ENCODE results near the gene SLC45A3. TPM values are rescaled to one million over a fixed set of nuclear protein-coding genes. Genes with fewer than 3 reads are reported as not detected.

Gene SLC45A3
- total and polyA plus RNA-seq, 2 of the 4 experiments (the other 2 are of a cell fraction), result 1.4 to 2.5 TPM

DNA sequence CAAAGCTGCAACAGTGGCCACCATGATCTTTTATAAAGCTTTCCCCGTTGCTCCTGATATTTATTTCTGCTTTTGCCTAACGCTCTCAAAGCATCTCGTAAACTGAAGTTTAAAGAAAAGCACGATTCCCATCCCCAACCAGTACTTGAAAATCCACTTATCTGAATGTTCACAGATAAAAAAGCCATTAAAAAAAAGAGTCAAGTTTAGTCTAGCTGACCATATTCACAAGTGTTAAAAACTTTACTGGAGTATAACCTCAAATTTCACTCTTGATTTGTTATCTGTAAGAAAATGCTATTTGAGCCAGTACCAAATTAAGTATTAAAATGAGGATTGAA, 34.6 kb upstream of the SLC45A3 start:
- H3K36me3 ChIP-seq (ENCODE audit: control insufficient read depth, insufficient read depth, low read length), result peaks cover 19% of the 10 kb centered on the region
- in situ Hi-C loops (cut with MboI; ENCODE audit: low sequenced_read_pairs), result loop anchor here (5.0 kb wide), 1 partner anchor 123 kb away; no protein-coding TSS in a partner anchor
- POLR2A ChIA-PET (ENCODE audit: unreplicated experiment), result no interaction called here

More for the DNA sequence above, 34.6 kb upstream of the SLC45A3 start:
- no peak overlapping the region for H3K23ac ChIP-seq (ENCODE audit: low read depth, low read length)
- H3K27ac ChIP-seq (ENCODE audit: insufficient read depth, low read length), result no peak overlapping the region
- H2AFZ ChIP-seq (replicated peaks; ENCODE audit: low read length, poor library complexity), result no peak overlapping the region
- H4K20me1 ChIP-seq (ENCODE audit: insufficient read depth, low read length), result peaks cover 3% of the 10 kb centered on the region; the same call in 1 of the 2 replicates
- no peak overlapping the region for H4K91ac ChIP-seq (ENCODE audit: insufficient read depth, low read depth, low read length)
- H2BK120ac ChIP-seq (ENCODE audit: low read depth, low read length), result no peak overlapping the region
- H3K4me1 ChIP-seq (ENCODE audit: control insufficient read depth, insufficient read depth, low read length), result peaks cover 2% of the 10 kb centered on the region; the same call in 1 of the 2 replicates
- ATAC-seq (ENCODE audit: low read depth) (no peak), DNase-seq (no peak)
- 75% methylated on average over 2 of the region's 4 CpGs; no CpG with 5 or more reads in 1 of the 2 experiments for WGBS, 2 experiments (ENCODE audit: extremely low coverage in 2 of 2, insufficient read length in 1 of 2)
- no peak overlapping the region for H3K9ac ChIP-seq (ENCODE audit: low read depth, low read length)
- no peak overlapping the region for H4K5ac ChIP-seq (ENCODE audit: low read depth, low read length)
- no peak overlapping the region for H2AK9ac ChIP-seq (replicated peaks; ENCODE audit: low read depth, low read length, poor library complexity)
- no TSS peak for BruUV-seq (replicated peaks)
- H3K4ac ChIP-seq (ENCODE audit: low read depth, low read length), result no peak overlapping the region
- no peak overlapping the region for H3K4me2 ChIP-seq (ENCODE audit: low read depth, low read length)
- dilution Hi-C loops (cut with HindIII; ENCODE audit: low sequenced_read_pairs, unreplicated experiment), result no loop called here
- no peak overlapping the region for H3K14ac ChIP-seq (replicated peaks; ENCODE audit: low read depth, low read length)
- intact Hi-C loops (cut with micrococcal nuclease), result no loop called here
- H3K18ac ChIP-seq (ENCODE audit: low read depth, low read length), result no peak overlapping the region
- H3K27me3 ChIP-seq (ENCODE audit: control insufficient read depth, insufficient read depth, low read length), result no peaks in the 10 kb centered on the region
- H2BK15ac ChIP-seq (ENCODE audit: low read depth, low read length), result no peak overlapping the region
- CTCF ChIA-PET, result interaction anchor here (0.9 to 7.0 kb wide), 3 partner anchors 25 to 191 kb away, joined by 4 to 53 read pairs (median 4); no protein-coding TSS in a partner anchor
- peaks cover 7 to 24% of the 10 kb centered on the region in 2 experiments; a peak in 3 of 4 replicates for H3K79me1 ChIP-seq (ENCODE audit: low read depth in 1 of 2, low read length in 2 of 2)
- no peak overlapping the region for H2BK5ac ChIP-seq (ENCODE audit: low read depth, low read length, poor library complexity, severe bottlenecking)
- H3K9me1 ChIP-seq (ENCODE audit: insufficient read depth, low read length), result peaks cover 2% of the 10 kb centered on the region
- TF ChIP-seq CEBPB (IDR thresholded peaks at IDR 0.05; ENCODE audit: low read depth, low read length) (no peak), CHD1 (IDR thresholded peaks at IDR 0.05; ENCODE audit: low read depth, low read length) (no peak), NFE2L2 (IDR thresholded peaks at IDR 0.05; ENCODE audit: low read depth, low read length) (no peak), RAD21 (IDR thresholded peaks at IDR 0.05; ENCODE audit: low read length) (no peak), SMC3 (IDR thresholded peaks at IDR 0.05; ENCODE audit: low read depth, low read length) (no peak), ELK1 (IDR thresholded peaks at IDR 0.05; ENCODE audit: borderline replicate concordance, low read depth, low read length) (no peak), RCOR1 (IDR thresholded peaks at IDR 0.05; ENCODE audit: insufficient replicate concordance, low read length) (no peak), BHLHE40 (IDR thresholded peaks at IDR 0.05; ENCODE audit: low read depth, low read length) (no peak), FOS (IDR thresholded peaks at IDR 0.05; ENCODE audit: low read depth, low read length) (no peak), MAZ (IDR thresholded peaks at IDR 0.05; ENCODE audit: borderline replicate concordance, low read depth, low read length) (no peak), MXI1 (IDR thresholded peaks at IDR 0.05; ENCODE audit: borderline replicate concordance, low read depth, low read length) (no peak), USF2 (IDR thresholded peaks at IDR 0.05; ENCODE audit: low read depth, low read length) (no peak), CTCF (conservative IDR thresholded peaks at IDR 0.05; ENCODE audit: low read depth, low read length) (no peak), MAFK (IDR thresholded peaks at IDR 0.05; ENCODE audit: low read depth, low read length) (no peak), POLR2A (IDR thresholded peaks at IDR 0.05; ENCODE audit: low read depth, low read length) (no peak), RFX5 (IDR thresholded peaks at IDR 0.05; ENCODE audit: low read depth, low read length) (no peak)
- no peak overlapping the region for H3K56ac ChIP-seq (ENCODE audit: extremely low read depth, insufficient read depth, low read length)
- H3K9me3 ChIP-seq (ENCODE audit: control insufficient read depth, insufficient read depth, low read length), result no peaks in the 10 kb centered on the region
- H3K4me3 ChIP-seq (ENCODE audit: insufficient read depth, low read depth, low read length), result no peak overlapping the region
- no peak overlapping the region for H2AK5ac ChIP-seq (ENCODE audit: low read depth, low read length)
- no peak overlapping the region for H2BK20ac ChIP-seq (ENCODE audit: low read depth, low read length)
- no peak overlapping the region; a peak in 1 of 4 replicates for H4K8ac ChIP-seq (ENCODE audit: low read depth in 2 of 2, low read length in 2 of 2)

Data from IMR-90 (cell line).